PFSK-1 (cell line): ENCODE data around the gene TBC1D9.

ENCODE experiments used
- FOXP2 ChIP-seq: optimal IDR thresholded peaks from 2 replicates; pipeline ENCODE3; 2011; ENCODE audit warnings: borderline replicate concordance, control low read depth, inconsistent platforms; ENCODE audit not compliant: insufficient read depth; ENCODE audit errors: extremely low read length, extremely low read depth
- POLR2AphosphoS5 ChIP-seq: IDR thresholded peaks from 2 replicates; pipeline ENCODE4 v1.6.1; 2012; ENCODE audit warnings: low read depth, mild to moderate bottlenecking, control low read depth, low read length, moderate library complexity
- REST ChIP-seq, 2 experiments: IDR thresholded peaks; 2 replicates each; pipeline versions ENCODE4 v1.6.1 to v1.8.0; 2011 to 2012; ENCODE audit warnings: low read depth in 2 of 2, low read length in 2 of 2, control low read depth in 1 of 2, inconsistent platforms in 1 of 2, mild to moderate bottlenecking in 1 of 2, moderate library complexity in 1 of 2; ENCODE audit not compliant: insufficient read depth in 1 of 2
- SIN3A ChIP-seq: IDR thresholded peaks from 2 replicates; pipeline ENCODE4 v1.6.1; 2012; ENCODE audit warnings: mild to moderate bottlenecking, low read length, moderate library complexity, borderline replicate concordance; ENCODE audit not compliant: insufficient read depth
- TAF1 ChIP-seq: IDR thresholded peaks from 2 replicates; pipeline ENCODE4 v1.6.1; 2012; ENCODE audit warnings: low read length, control low read depth, borderline replicate concordance; ENCODE audit not compliant: insufficient read depth

- TF ChIP-seq POLR2AphosphoS5 = no peak
- TF ChIP-seq TAF1 = no peak
- TF ChIP-seq REST (IDR thresholded peaks at IDR 0.05; ENCODE audit: insufficient read depth in 1 of 2, low read depth in 2 of 2, low read length in 2 of 2) = no peak
- TF ChIP-seq SIN3A = no peak
- TF ChIP-seq FOXP2 = no peak
These were observed 111.6 kb downstream of the TBC1D9 start for GRCh38 chr4:140644470-140645185.
